H9 (cell line): Measurements from ENCODE around the gene DMWD. TPM values are rescaled to one million over a fixed set of nuclear protein-coding genes. Genes with fewer than 3 reads are reported as not detected.

Experiments
- DNase-seq: peaks from one replicate; pipeline ENCODE4 v3.0.0-alpha.2; 2017
- H2AFZ ChIP-seq: one replicate; pipeline ENCODE4 v1.6.1; 2013; ENCODE audit warnings: mild to moderate bottlenecking, low read length, control low read depth, moderate library complexity
- H2AK5ac ChIP-seq: 2 replicates; pipeline ENCODE4 v1.6.1; 2013; ENCODE audit warnings: low read length, control low read depth, mixed read lengths; ENCODE audit not compliant: insufficient read length
- H2BK120ac ChIP-seq: one replicate; pipeline ENCODE4 v1.6.1; 2013; ENCODE audit warnings: low read depth, mild to moderate bottlenecking, low read length, control low read depth, inconsistent platforms; ENCODE audit not compliant: poor library complexity, severe bottlenecking
- H2BK12ac ChIP-seq: 2 replicates; pipeline ENCODE4 v1.6.1; 2013; ENCODE audit warnings: low read length, control low read depth, mixed read lengths, low read depth; ENCODE audit not compliant: insufficient read length
- H2BK15ac ChIP-seq: 2 replicates; pipeline ENCODE4 v1.6.1; 2013; ENCODE audit warnings: low read depth, low read length, control low read depth
- H2BK20ac ChIP-seq: one replicate; pipeline ENCODE4 v1.6.1; 2013; ENCODE audit warnings: low read depth, mild to moderate bottlenecking, low read length, control low read depth, inconsistent platforms; ENCODE audit not compliant: poor library complexity, severe bottlenecking
- H2BK5ac ChIP-seq: 2 replicates; pipeline ENCODE4 v1.6.1; 2013; ENCODE audit warnings: low read length, control low read depth, mixed read lengths; ENCODE audit not compliant: insufficient read length
- H3K14ac ChIP-seq: 2 replicates; pipeline ENCODE4 v1.6.1; 2013; ENCODE audit warnings: low read length, control low read depth; ENCODE audit not compliant: insufficient read depth
- H3K18ac ChIP-seq: 2 replicates; pipeline ENCODE4 v1.6.1; 2013; ENCODE audit warnings: low read depth, mild to moderate bottlenecking, mixed read lengths, low read length, control low read depth; ENCODE audit not compliant: insufficient read length
- H3K23ac ChIP-seq: 2 replicates; pipeline ENCODE4 v1.6.1; 2013; ENCODE audit warnings: low read length, control low read depth, mixed read lengths, low read depth; ENCODE audit not compliant: insufficient read length
- H3K23me2 ChIP-seq: 2 replicates; pipeline ENCODE4 v1.6.1; 2013; ENCODE audit warnings: low read depth, mild to moderate bottlenecking, mixed read lengths, low read length, control low read depth; ENCODE audit not compliant: insufficient read length, poor library complexity, severe bottlenecking
- H3K27ac ChIP-seq: 2 replicates; pipeline ENCODE4 v1.5.1; 2013; ENCODE audit warnings: low read length, control low read depth, mixed read lengths, low read depth; ENCODE audit not compliant: insufficient read length
- H3K27me3 ChIP-seq: 2 replicates; pipeline ENCODE4 v1.6.1; 2013; ENCODE audit warnings: low read length, control low read depth, inconsistent platforms; ENCODE audit not compliant: insufficient read depth
- H3K4ac ChIP-seq: 2 replicates; pipeline ENCODE4 v1.6.1; 2013; ENCODE audit warnings: low read depth, mild to moderate bottlenecking, control low read depth, inconsistent platforms, low read length, moderate library complexity
- H3K4me1 ChIP-seq: 2 replicates; pipeline ENCODE4 v1.6.1; 2013; ENCODE audit warnings: low read length, control low read depth, inconsistent platforms; ENCODE audit not compliant: insufficient read depth
- H3K4me2 ChIP-seq: 2 replicates; pipeline ENCODE4 v1.6.1; 2013; ENCODE audit warnings: low read length, control low read depth, mixed read lengths; ENCODE audit not compliant: insufficient read length, insufficient read depth
- H3K56ac ChIP-seq: 2 replicates; pipeline ENCODE4 v1.6.1; 2013; ENCODE audit warnings: low read depth, mild to moderate bottlenecking, mixed read lengths, low read length, control low read depth; ENCODE audit not compliant: insufficient read length
- H3K79me1 ChIP-seq: 2 replicates; pipeline ENCODE4 v1.6.1; 2013; ENCODE audit warnings: low read depth, mild to moderate bottlenecking, moderate library complexity, low read length, control low read depth, inconsistent platforms; ENCODE audit not compliant: insufficient read depth, poor library complexity, severe bottlenecking
- H3K79me2 ChIP-seq: 2 replicates; pipeline ENCODE4 v1.6.1; 2013; ENCODE audit warnings: low read length, control low read depth, inconsistent platforms; ENCODE audit not compliant: insufficient read depth
- H3K9ac ChIP-seq: 2 replicates; pipeline ENCODE4 v1.6.1; 2013; ENCODE audit warnings: low read length, control low read depth, mixed read lengths; ENCODE audit not compliant: insufficient read length; ENCODE audit errors: extremely low read depth
- H3K9me3 ChIP-seq: one replicate; pipeline ENCODE4 v1.6.1; 2013; ENCODE audit warnings: low read depth, low read length, inconsistent platforms; ENCODE audit not compliant: control insufficient read depth
- H3T11ph ChIP-seq: one replicate; pipeline ENCODE4 v1.6.1; 2013; ENCODE audit warnings: mild to moderate bottlenecking, low read length, control low read depth, inconsistent platforms
- H4K20me1 ChIP-seq: one replicate; pipeline ENCODE4 v1.6.1; 2013; ENCODE audit not compliant: control insufficient read depth, insufficient read length, insufficient read depth
- H4K5ac ChIP-seq: 2 replicates; pipeline ENCODE4 v1.6.1; 2013; ENCODE audit warnings: low read depth, mild to moderate bottlenecking, mixed read lengths, low read length, control low read depth; ENCODE audit not compliant: insufficient read length
- H4K8ac ChIP-seq: replicated peaks from 2 replicates; pipeline ENCODE4 v1.6.1; 2013; ENCODE audit warnings: low read length, control low read depth, mixed read lengths, low read depth; ENCODE audit not compliant: insufficient read length
- H4K91ac ChIP-seq: 2 replicates; pipeline ENCODE4 v1.6.1; 2013; ENCODE audit warnings: low read depth, mild to moderate bottlenecking, moderate library complexity, mixed read lengths, low read length, control low read depth; ENCODE audit not compliant: insufficient read length
- H3K27ac Mint-ChIP-seq, 3 experiments: 2 replicates in 2 of 3; 3 replicates in 1 of 3; pipeline ENCODE4 v1.8.0; 2020 to 2021; ENCODE audit warnings: mixed read lengths in 3 of 3, mild to moderate bottlenecking in 1 of 3, moderate library complexity in 1 of 3
- H3K27me3 Mint-ChIP-seq: 2 replicates; pipeline ENCODE4 v1.8.0; 2021; ENCODE audit warnings: low read depth, mild to moderate bottlenecking, moderate library complexity, mixed read lengths
- H3K36me3 Mint-ChIP-seq, 3 experiments: 2 replicates in 2 of 3; 3 replicates in 1 of 3; pipeline ENCODE4 v1.8.0; 2020 to 2021; ENCODE audit warnings: low read depth in 3 of 3, mixed read lengths in 3 of 3; ENCODE audit not compliant: insufficient read depth in 1 of 3
- H3K4me1 Mint-ChIP-seq, 2 experiments: 2 replicates each; pipeline ENCODE4 v1.8.0; 2020; ENCODE audit warnings: mixed read lengths in 2 of 2
- H3K4me3 Mint-ChIP-seq, 2 experiments: 2 replicates in 1 of 2; 3 replicates in 1 of 2; pipeline ENCODE4 v1.8.0; 2020 to 2021; ENCODE audit warnings: mild to moderate bottlenecking in 2 of 2, mixed read lengths in 2 of 2, moderate library complexity in 1 of 2
- H3K9me3 Mint-ChIP-seq, 2 experiments: 2 replicates in 1 of 2; 3 replicates in 1 of 2; pipeline ENCODE4 v1.8.0; 2020; ENCODE audit warnings: mild to moderate bottlenecking in 2 of 2, mixed read lengths in 2 of 2, moderate library complexity in 1 of 2
- WGBS: extraction: QIAGEN DNeasy Blood & Tissue Kit; methylation state at CpG from one replicate; pipeline ENCODE4 v1.1.7; 2013; ENCODE audit warnings: missing lambda C conversion rate, low lambda C conversion rate, mixed read lengths; ENCODE audit not compliant: insufficient read length; ENCODE audit errors: extremely low coverage; 5-methylcytosine and 5-hydroxymethylcytosine counted together
- total RNA-seq: library from RNA; stranded (reverse); gene quantifications from 2 replicates; pipeline ENCODE4 v1.2.1, GENCODE V29; 2021
- TF ChIP-seq, protein P1 (sequence below): fragments of 200-600 bp; sonication (generic); conservative IDR thresholded peaks from 3 replicates; pipeline ENCODE4 v1.8.0; 2021; ENCODE audit warnings: antibody characterized with exemption, mild to moderate bottlenecking

DMWD gene
- total RNA-seq, 1 experiment from 2014 or later, result 75.1 TPM

DNA sequence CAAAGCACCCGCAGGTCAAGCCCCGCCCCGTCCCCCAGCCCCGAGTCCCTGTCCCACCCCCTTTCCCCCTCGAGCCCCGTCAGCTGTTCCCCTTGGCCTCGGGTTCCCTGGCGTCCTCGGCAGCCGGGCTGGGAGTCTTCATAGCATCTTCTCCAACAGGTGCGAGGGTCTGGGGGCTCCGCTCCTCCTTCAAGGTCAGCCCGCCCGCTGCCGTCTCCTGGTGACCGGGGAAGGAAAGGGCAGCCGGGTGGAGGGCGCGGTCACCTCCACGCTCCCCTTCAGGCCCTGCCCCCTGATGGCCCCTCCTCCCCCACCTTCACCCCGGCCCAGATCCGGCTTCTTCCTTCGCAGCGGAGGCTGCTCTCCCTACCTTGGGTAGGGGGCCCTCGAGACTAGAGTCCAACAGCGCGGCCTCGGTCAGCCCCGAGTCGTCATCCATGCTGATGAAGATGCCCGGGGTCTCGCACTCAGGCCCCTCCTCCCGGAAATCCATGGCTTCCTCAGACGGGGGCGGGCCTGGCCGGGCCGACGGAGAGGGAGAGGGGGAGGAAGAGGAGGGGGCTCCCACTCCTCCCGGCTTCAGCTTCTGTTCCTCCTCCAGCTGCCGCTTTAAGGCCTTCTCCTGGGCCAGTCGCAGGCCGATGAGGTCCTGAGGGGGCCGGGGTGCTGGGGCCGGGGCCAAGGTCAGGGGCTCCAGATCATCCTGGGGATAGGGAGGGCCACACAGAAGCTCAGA, 23.0 kb upstream of the DMWD start:
- Histone ChIP-seq H2BK15ac (no peak overlapping the region), H4K91ac (no peak overlapping the region), H4K5ac (no peak overlapping the region), H2AFZ (no peak overlapping the region), H3K23ac (no peak overlapping the region), H3K14ac (peak overlapping the region; percentile 92), H3T11ph (no peak overlapping the region), H3K56ac (no peak overlapping the region), H3K23me2 (peaks cover 13% of the 10 kb centered on the region), H3K4me2 (peak overlapping the region; percentile 12), H3K18ac (peak overlapping the region; percentile 84), H2BK20ac (no peak overlapping the region), H2BK5ac (no peak overlapping the region), H3K9ac (peak overlapping the region; percentile 49), H3K4me1 (0 out of 2 replicates have a peak, but pooled peaks cover 1% of the 10 kb centered on the region), H3K4ac (no peak overlapping the region; the same call in 1 of the 2 replicates), H2BK12ac (no peak overlapping the region), H3K27me3 (no peaks in the 10 kb centered on the region), H3K79me1 (no peaks in the 10 kb centered on the region), H3K79me2 (no peaks in the 10 kb centered on the region), H2AK5ac (no peak overlapping the region), H2BK120ac (peak overlapping the region; percentile 56), H3K9me3 (no peaks in the 10 kb centered on the region), H3K27ac (peak overlapping the region; percentile 43), H4K20me1 (no peaks in the 10 kb centered on the region), H4K8ac (no peak overlapping the region)
- no peaks in the 10 kb centered on the region for H3K9me3 Mint-ChIP-seq
- H3K4me1 Mint-ChIP-seq, result peaks cover 24 to 35% of the 10 kb centered on the region in 2 experiments
- DNase-seq, result peak; percentile 94
- WGBS, result no CpG with 5 or more reads among the region's 44 CpGs
- H3K36me3 Mint-ChIP-seq, result peaks cover 4 to 23% (median 21%) of the 10 kb centered on the region in 3 experiments; a peak in 6 of 7 replicates
- peaks cover 4% of the 10 kb centered on the region for H3K27me3 Mint-ChIP-seq
- H3K4me3 Mint-ChIP-seq, result peak overlapping the region; percentile 85 to 95
- TF ChIP-seq, protein P1, sequence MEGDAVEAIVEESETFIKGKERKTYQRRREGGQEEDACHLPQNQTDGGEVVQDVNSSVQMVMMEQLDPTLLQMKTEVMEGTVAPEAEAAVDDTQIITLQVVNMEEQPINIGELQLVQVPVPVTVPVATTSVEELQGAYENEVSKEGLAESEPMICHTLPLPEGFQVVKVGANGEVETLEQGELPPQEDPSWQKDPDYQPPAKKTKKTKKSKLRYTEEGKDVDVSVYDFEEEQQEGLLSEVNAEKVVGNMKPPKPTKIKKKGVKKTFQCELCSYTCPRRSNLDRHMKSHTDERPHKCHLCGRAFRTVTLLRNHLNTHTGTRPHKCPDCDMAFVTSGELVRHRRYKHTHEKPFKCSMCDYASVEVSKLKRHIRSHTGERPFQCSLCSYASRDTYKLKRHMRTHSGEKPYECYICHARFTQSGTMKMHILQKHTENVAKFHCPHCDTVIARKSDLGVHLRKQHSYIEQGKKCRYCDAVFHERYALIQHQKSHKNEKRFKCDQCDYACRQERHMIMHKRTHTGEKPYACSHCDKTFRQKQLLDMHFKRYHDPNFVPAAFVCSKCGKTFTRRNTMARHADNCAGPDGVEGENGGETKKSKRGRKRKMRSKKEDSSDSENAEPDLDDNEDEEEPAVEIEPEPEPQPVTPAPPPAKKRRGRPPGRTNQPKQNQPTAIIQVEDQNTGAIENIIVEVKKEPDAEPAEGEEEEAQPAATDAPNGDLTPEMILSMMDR, result no peak
- peak overlapping the region; percentile 95 to 97 (median 95) for H3K27ac Mint-ChIP-seq
